ENCODE results near the gene TBX4. TPM values are rescaled to one million over a fixed set of nuclear protein-coding genes. Genes with fewer than 3 reads are reported as not detected.

TBX4 gene
- total and polyA plus RNA-seq, 2 of the 13 experiments (the other 11 are each of a cell fraction or from before 2014, with no cell fraction given) = 0.11 to 1.1 TPM

DNA sequence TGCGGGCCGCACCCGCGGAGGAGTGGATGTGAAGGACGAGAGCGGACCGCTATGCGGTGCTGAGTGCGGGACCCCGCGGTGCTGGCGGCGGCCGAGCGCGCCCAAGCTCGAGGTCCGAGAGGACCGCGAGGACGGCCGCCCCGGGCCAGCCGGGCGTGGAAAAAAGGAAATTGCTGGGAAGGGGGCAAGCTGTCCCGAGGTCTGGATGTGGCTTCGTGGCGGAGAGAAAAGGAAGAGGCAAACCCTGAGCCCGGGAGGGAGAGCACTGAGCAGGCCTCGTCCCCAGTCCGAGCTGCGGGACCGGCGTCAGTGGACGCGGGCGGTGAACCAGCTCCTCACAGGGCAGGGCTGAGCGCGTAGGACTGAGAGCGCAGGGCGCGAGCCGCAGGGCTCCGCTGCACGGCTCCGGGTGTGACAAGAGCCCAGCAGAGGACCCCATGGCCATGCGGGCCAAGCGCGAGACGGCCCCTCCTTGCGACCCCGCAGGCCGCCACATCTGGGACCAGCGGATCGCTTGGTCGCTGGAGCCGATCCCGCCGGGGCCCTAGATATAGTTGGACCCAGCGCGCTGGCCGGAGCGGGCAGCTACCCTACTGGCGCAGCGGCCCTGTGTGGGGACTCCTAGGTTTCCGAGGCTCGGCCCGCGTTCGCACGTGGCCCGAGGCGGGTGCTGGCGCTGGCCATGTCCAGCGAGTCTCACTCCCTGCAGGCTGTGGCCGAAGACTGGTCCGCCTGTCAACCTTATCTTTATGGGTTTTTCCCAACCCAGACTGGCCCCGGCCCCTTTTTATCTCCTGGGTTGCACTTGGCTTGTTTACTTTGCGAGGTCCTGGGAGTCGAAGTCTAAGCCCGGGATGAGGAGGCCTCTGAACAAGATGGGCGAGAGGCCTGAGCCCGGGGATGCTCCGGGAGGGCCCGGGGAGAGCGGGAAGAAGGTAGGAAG lies 2.4 kb downstream of the TBX4 start (continued):
- TF ChIP-seq PHF8 (CRISPR knock-in tag; IDR thresholded peaks at IDR 0.05) (peak; percentile 45; the same call in 1 of the 2 replicates), SRY (CRISPR knock-in tag; IDR thresholded peaks at IDR 0.05) (no peak), TOPORS (CRISPR knock-in tag; IDR thresholded peaks at IDR 0.05) (peak; percentile 50; the same call in 1 of the 2 replicates), NCOA5 (CRISPR knock-in tag; IDR thresholded peaks at IDR 0.05) (no peak), TCF12 (IDR thresholded peaks at IDR 0.05) (no peak), TCF12 (CRISPR knock-in tag; IDR thresholded peaks at IDR 0.05) (peak; percentile 37; the same call in 1 of the 2 replicates), SCMH1 (CRISPR knock-in tag; IDR thresholded peaks at IDR 0.05; ENCODE audit: borderline replicate concordance) (no peak), ZNF335 (CRISPR knock-in tag; IDR thresholded peaks at IDR 0.05) (no peak), ZNF557 (CRISPR knock-in tag; IDR thresholded peaks at IDR 0.05) (no peak), NFE2L1 (CRISPR knock-in tag; IDR thresholded peaks at IDR 0.05; ENCODE audit: borderline replicate concordance) (no peak), ZNF678 (CRISPR knock-in tag; IDR thresholded peaks at IDR 0.05) (no peak), ZFYVE20 (CRISPR knock-in tag; IDR thresholded peaks at IDR 0.05; ENCODE audit: borderline replicate concordance, low read depth) (no peak), BRCA1 (CRISPR knock-in tag; IDR thresholded peaks at IDR 0.05) (no peak), ZNF644 (CRISPR knock-in tag; IDR thresholded peaks at IDR 0.05; ENCODE audit: low read depth) (0 out of 2 replicates have a peak, but pooled peaks have one; percentile 14)
- TF ChIP-seq, protein P1, sequence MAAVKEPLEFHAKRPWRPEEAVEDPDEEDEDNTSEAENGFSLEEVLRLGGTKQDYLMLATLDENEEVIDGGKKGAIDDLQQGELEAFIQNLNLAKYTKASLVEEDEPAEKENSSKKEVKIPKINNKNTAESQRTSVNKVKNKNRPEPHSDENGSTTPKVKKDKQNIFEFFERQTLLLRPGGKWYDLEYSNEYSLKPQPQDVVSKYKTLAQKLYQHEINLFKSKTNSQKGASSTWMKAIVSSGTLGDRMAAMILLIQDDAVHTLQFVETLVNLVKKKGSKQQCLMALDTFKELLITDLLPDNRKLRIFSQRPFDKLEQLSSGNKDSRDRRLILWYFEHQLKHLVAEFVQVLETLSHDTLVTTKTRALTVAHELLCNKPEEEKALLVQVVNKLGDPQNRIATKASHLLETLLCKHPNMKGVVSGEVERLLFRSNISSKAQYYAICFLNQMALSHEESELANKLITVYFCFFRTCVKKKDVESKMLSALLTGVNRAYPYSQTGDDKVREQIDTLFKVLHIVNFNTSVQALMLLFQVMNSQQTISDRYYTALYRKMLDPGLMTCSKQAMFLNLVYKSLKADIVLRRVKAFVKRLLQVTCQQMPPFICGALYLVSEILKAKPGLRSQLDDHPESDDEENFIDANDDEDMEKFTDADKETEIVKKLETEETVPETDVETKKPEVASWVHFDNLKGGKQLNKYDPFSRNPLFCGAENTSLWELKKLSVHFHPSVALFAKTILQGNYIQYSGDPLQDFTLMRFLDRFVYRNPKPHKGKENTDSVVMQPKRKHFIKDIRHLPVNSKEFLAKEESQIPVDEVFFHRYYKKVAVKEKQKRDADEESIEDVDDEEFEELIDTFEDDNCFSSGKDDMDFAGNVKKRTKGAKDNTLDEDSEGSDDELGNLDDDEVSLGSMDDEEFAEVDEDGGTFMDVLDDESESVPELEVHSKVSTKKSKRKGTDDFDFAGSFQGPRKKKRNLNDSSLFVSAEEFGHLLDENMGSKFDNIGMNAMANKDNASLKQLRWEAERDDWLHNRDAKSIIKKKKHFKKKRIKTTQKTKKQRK (IDR thresholded peaks at IDR 0.05; ENCODE audit: low read length) = no peak
- TF ChIP-seq, protein P2, sequence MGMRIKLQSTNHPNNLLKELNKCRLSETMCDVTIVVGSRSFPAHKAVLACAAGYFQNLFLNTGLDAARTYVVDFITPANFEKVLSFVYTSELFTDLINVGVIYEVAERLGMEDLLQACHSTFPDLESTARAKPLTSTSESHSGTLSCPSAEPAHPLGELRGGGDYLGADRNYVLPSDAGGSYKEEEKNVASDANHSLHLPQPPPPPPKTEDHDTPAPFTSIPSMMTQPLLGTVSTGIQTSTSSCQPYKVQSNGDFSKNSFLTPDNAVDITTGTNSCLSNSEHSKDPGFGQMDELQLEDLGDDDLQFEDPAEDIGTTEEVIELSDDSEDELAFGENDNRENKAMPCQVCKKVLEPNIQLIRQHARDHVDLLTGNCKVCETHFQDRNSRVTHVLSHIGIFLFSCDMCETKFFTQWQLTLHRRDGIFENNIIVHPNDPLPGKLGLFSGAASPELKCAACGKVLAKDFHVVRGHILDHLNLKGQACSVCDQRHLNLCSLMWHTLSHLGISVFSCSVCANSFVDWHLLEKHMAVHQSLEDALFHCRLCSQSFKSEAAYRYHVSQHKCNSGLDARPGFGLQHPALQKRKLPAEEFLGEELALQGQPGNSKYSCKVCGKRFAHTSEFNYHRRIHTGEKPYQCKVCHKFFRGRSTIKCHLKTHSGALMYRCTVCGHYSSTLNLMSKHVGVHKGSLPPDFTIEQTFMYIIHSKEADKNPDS (CRISPR knock-in tag; IDR thresholded peaks at IDR 0.05) = no peak
- TF ChIP-seq, protein P3, sequence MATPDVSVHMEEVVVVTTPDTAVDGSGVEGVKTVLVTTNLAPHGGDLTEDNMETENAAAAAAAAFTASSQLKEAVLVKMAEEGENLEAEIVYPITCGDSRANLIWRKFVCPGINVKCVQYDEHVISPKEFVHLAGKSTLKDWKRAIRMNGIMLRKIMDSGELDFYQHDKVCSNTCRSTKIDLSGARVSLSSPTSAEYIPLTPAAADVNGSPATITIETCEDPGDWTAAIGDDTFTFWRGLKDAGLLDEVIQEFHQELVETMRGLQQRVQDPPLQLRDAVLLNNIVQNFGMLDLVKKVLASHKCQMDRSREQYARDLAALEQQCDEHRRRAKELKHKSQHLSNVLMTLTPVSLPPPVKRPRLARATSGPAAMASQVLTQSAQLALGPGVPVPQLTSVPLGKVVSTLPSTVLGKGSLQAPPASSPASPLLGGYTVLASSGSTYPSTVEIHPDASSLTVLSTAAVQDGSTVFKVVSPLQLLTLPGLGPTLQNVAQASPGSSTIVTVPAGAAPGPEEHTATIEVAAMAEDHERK (CRISPR knock-in tag; IDR thresholded peaks at IDR 0.05; ENCODE audit: low read depth) = no peak
- TF ChIP-seq, protein P4, sequence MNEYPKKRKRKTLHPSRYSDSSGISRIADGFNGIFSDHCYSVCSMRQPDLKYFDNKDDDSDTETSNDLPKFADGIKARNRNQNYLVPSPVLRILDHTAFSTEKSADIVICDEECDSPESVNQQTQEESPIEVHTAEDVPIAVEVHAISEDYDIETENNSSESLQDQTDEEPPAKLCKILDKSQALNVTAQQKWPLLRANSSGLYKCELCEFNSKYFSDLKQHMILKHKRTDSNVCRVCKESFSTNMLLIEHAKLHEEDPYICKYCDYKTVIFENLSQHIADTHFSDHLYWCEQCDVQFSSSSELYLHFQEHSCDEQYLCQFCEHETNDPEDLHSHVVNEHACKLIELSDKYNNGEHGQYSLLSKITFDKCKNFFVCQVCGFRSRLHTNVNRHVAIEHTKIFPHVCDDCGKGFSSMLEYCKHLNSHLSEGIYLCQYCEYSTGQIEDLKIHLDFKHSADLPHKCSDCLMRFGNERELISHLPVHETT (CRISPR knock-in tag; conservative IDR thresholded peaks at IDR 0.05) = no peak
- TF ChIP-seq, protein P5, sequence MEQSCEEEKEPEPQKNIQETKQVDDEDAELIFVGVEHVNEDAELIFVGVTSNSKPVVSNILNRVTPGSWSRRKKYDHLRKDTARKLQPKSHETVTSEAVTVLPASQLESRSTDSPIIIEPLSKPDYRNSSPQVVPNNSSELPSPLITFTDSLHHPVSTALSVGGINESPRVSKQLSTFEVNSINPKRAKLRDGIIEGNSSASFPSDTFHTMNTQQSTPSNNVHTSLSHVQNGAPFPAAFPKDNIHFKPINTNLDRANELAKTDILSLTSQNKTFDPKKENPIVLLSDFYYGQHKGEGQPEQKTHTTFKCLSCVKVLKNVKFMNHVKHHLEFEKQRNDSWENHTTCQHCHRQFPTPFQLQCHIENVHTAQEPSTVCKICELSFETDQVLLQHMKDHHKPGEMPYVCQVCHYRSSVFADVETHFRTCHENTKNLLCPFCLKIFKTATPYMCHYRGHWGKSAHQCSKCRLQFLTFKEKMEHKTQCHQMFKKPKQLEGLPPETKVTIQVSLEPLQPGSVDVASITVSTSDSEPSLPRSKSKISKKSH (CRISPR knock-in tag; IDR thresholded peaks at IDR 0.05; ENCODE audit: borderline replicate concordance) = peak; percentile 69

Data from HepG2 (cell line).